GM18517 (cell line): Measurements from ENCODE around the gene NEMP1.
"Not testable (repeated sequence)": the region's sequence is repeated elsewhere in the genome, so short reads cannot be mapped to it uniquely, and the experiment has no call there.

Experiments
- ATAC-seq: cut with Tn5 transposase; IDR thresholded peaks from one replicate; pipeline ENCODE4 v1.9.1; 2021; ENCODE audit warnings: mild to moderate bottlenecking, moderate library complexity; ENCODE audit not compliant: unreplicated experiment

The NEMP1 gene

DNA sequence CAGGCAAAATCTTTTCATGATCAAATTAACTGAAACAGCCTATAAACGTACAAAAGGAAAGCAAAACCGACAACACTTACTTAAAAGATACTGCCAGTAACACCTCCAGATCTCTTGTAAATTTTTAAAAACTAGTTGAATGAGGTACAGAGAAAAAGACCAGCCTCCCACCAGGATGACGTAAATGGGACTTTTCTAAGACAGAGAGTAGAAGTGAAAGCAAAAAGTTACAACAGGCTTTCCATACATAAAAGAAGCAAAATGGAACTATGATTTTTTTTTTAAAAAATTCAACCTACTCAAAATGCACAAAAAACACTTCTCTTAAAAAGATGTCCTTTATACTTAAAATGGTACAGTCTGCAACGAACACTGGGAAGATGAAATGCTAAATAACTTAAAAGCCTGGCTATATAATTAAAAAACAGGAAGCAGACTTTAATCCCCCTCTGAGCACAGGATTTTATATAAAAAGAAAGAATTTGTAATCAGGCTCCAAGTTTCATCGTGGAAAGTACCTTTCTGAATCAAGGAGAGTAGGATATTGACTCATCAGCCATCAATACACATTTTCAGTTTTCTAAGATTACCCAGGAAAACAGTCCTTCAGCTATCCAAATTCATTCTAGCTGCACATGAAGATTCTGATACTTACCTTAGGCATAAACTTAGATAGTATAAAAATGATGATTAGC, 14.5 kb downstream of the NEMP1 start:
- peak; percentile 80 for ATAC-seq

DNA sequence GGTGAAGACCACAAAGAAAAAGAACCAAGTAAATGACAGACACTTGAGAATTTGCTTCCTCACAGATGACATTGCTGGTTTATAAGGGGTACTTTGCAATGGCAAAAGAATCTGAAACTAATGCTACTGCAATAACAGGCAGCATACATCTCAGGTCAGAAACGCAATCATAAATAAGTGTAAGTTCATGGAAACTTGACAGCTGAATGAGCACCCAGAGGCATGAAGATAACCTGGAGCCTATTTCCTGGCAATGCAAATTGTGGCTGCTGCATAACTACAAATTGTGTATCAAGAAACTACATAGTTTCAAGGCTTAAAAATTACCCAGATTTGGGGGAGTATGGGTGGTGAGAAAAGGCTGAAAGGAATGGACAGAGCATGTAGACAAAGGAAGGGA, 20.1 kb downstream of the NEMP1 start:
- no peak for ATAC-seq

DNA sequence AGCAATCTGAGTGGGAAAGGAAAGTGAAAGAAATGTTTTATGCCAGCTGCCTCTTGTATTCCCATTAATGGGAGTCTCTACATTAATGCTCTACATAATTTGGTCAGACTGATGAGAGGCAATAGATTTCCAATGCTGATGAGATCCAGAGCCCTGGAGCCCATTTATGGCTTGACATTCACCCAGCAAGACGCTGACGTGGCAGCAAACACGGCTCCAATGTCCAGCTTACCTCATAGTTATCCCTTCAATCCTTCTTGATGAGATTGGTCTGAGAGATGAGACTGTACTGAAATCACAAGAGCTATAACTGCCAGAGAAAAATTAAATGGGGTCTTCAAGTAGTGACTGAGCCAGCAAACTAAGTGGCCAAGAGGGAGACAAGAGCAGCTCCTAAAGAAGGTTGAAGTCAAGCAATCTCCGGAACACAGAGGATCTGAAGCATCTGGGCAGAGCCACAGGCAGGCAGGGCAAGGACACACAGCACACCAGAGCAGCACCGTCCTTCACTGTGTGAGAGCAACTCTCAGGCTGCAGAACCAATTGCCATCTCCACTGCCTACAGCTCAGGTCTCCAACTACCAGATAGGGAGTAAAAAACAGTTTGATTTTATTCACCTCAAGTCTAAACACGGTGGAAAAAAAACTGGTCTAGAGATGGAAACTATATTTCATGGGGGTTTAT, 21.4 kb downstream of the NEMP1 start:
- no peak for ATAC-seq

DNA sequence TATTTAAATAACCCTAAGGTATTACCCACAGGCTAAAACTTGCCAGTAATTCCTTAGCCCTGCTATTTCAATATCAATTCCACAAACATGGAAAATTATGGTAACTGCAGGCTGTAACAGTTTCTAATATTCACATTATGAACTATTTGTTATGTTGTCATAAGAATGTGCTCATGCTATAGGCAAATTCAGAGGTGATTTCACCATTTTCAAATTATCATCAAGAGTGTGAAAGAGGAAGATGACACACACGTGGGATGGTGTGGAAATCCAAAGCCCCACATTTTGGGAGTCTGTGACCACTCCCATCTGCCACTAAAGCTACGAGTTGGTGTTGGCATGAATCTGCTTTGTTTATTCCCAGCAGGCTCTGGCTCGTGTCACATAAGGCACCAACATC, 22.8 kb downstream of the NEMP1 start:
- ATAC-seq, result no peak

DNA sequence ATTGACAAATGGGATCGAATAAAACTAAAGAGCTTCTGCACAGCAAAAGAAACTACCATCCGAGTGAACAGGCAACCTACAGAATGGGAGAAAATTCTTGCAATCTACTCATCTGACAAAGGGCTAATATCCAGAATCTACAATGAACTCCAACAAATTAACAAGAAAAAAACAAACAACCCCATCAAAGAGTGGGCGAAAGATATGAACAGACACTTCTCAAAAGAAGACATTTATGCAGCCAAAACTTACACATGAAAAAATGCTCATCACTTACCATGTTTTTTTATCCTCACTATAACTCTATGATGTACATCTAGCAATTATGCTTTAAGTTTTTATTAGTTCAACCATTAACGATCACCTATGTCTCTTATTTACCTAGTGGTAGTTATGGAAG, 24.7 kb downstream of the NEMP1 start:
- ATAC-seq, result not testable (repeated sequence)

DNA sequence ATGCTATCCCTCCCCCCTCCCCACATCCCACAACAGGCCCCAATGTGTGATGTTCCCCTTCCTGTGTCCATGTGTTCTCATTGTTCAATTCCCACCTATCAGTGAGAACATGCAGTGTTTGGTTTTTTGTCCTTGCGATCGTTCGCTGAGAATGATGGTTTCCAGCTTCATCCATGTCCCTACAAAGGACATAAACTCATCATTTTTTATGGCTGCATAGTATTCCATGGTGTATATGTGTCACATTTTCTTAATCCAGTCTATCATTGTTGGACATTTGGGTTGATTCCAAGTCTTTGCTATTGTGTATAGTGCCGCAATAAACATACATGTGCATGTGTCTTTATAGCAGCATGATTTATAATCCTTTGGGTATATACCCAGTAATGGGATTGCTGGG, 25.4 kb downstream of the NEMP1 start:
- ATAC-seq, result not testable (repeated sequence)

DNA sequence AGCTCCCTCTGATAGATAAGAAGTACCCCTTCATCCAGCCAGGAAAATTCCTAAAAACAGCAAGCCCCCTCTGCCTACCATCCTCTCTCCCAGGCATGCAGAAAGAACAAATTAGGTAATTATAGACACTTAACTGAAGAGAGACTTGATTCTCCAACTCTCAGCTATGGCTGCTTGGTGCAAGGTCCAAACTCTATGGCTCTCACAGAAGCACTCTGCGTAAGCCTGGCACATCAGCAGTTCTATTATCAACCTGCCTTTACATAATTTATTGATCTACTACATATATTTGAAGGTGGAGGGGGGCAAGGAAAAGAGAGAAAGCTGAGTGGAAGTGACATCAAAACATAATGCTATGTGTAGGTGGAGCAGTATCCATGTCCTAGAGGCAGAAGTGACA, 27.6 kb downstream of the NEMP1 start:
- ATAC-seq, result no peak

DNA sequence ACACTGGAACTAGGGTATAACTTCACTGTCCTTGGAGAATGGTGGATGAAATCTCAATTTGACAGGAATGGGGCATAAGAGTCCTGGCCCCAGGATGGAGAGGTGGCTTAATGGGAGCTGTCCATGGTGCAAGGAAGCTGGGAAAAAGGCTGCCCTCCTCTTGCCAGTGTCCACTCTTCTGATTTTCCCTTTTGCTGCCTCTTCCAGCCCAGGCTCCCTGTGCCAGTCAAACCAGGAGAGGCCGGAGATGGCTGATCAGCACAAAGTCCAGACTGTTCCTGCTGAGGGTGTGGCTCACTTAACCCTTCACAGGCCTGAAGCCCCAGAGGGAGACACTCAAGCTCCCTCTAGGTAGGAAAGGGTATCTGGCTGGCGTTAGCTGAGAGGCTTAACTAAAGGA, 28.7 kb downstream of the NEMP1 start, which contains the start of gene MYO1A:
TSS of gene MYO1A (minus strand) at position 240 of the 400 bp plus-strand sequence. CDS start 1,806 bp downstream, outside the sequence.
- no peak for ATAC-seq

DNA sequence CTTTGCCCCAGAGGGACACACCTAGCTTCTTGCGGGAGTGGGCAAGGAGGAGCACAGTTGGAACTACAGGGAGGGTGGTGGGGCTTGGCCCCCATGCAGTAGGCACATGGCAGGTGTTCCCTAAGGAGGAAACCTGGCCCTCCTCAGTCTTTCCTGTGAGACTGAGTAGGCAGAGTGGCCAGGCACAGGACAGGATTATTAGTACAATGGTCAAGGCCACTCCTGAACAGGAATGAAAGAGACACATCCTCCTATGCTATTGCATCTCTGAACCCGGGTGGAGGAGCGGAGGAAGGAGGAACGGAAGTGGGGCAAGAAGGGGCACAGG, 29.5 kb downstream of the NEMP1 start:
- ATAC-seq, result no peak

DNA sequence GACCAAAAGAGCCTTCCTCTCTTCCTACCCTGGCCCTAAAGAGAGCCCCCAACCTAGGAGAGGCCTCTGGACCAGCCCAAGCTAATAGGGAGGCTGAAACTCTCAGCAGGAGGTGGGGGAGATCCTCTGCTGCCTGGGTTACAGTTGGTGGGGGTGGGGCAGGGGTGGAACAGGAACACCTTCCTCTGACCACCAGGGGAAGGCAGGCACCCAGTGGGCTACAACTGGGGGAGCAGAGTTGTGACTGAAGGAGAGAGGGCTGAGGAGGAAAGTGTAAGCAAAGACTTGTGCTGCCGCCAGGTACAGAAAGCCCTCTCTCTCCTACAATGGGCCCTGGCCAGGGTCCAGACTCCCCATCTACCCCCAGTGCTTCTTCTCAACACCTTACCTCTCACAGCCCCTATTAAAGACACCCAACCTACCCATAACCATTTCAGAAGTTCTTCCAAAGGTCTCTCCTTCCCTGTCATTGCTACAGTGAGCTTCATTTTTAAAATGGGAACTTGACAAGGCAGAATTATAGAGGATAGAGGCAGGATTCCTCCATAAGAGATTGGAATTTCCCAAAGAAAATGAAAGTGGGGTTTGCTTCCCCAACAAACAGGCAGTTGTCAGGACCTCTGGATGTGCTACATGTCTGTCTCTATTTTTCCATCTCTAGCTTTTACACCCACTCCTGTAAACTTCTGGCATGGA, 30.0 kb downstream of the NEMP1 start:
- no peak for ATAC-seq

DNA sequence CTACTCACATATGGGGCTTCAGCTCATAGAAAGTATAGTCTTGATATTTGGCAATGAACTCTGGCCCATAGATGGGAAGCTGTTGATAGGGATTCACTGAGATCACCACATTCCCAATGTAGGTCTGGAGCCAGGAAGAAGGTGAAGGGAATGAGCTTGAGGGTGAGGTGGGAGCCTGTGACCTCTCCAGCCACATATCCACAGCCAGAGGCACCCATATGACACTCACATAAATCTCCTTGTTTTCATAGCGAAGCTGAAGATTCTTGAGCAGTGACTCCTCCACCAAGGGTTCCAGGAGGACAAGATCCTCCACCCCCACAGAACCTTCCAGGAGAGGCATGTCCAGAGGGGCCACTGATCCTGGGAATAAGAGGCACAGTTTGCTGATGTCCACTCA, 30.6 kb downstream of the NEMP1 start:
- ATAC-seq, result no peak

DNA sequence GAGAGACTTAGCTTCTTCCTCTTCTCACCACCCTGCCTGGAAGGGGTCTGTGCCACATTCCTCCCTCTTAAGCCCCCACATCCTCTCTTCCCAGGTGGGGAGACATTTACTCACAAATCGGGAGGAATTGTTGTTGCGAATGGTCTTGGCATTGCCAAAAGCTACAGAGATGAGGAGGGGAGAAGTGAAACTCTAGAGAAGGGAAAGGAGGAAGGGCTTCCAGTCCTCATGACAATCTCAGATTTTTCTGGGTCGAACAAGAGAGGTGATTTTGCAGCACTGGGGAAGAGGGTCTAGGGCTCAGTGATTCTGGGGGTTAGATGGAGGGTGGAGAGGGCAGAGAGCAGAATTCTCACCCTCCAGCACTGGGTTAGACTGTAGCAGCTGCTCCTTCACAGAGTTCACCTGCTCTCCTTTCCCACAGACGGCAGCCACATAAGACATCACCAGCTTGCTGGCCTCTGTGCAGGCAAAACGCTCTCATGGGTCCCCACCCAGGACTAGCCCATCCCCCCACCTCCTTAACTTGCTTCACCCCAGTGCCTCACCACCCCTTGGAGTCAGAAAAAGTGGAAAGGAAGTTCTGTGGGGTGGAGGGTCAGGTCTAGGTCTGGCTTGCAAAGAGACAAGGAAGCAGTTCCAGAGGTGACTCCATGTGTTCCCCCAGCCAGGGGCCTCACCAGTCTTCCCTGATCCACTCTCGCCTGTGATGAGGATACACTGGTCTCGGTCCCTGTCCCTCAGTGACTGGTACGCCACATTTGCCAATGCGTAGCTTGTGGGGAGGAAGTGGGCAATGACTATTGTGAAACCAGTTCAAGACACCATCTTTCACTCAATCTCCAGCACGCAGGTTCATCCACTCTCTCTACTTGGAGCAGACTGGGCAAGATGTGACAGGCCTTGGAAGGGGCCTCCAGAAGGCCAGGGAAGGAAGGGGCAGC, 31.4 kb downstream of the NEMP1 start:
- no peak for ATAC-seq

DNA sequence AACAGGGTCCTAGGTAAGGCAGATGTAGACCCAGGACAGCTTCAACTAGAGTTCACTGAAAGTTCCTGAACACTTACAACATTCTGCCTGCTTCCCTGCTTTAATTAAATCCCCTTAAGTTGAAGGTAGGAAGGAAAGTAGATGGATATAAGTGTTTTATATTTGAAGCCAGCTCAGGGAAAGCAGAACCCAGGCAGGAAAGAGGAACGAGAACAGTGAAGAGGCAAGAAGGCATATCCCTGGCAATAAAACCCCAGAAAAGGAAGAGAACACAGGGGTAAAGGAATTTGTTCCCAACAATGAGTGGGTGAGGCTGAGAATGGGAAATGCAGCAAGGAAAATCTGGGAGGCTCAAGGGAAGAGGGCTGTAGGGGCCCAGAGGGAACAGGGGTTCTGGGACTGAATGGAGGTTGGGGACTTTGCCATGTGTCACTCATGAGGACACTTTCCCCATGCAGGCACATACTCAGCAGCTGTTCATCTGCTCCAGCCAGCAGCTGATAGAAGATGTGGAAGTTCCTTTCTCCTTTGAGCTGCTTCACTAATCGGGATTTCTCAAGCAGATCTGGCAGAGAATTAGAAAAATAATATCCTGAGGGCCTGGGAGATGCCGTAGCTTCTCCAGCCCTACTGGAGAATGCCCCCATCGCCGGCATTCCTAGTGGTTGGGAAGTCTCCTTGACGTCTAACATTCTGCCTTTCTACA, 32.4 kb downstream of the NEMP1 start:
- no peak for ATAC-seq

DNA sequence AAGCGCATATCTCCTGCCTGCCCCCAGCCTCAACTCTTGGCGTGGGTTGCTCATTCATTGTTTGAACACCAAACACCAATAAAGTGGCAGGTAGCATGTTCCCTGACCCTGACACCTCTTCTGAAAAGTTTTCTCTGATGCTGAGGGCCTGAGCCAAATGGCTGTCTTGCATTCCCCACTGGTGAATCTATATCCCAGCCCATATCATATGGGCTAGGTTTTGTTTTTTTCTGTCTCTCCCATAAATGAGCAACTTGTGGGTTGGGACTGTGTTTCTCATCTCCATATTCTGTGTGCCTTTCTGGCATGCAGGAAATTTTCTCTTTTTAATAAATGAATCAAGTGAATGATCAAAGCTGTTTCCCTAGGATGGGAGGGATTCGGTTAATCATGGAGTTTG, 33.7 kb downstream of the NEMP1 start:
- ATAC-seq, result no peak

DNA sequence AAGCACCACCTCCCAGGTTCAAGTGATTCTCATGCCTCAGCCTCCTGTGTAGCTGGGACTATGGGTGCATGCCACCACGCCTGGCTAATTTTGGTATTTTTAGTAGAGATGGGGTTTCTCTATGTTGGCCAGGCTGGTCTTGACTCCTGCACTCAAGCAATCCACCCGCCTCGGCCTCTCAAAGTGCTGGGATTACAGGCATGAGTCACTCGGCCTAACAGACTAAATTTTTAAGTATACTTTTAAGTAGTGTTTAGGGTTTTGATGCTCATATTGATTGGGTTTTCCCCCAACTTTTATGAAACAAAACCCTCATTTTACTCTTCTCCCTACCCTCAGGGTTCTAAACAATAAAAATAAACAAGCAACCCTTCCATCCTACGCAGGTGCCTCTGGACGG, 34.1 kb downstream of the NEMP1 start:
- ATAC-seq, result no peak

DNA sequence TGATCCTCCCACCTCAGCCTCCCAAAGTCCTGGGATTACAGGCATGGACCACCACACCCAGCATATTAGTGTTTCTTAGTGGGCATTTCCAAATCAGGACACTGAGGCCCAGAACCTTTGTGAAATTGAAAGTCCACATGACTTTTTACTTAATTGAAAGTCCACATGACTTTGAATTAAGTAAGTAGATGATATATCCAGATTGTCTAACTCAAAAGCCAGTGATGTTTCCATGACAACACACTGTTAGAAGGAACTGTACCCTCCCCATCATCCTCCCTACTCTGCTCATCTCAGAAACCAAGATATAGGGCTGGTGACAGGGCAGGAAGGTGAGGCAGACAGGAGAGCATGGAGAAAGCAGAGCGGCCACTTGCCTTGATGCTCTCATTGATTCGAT, 35.9 kb downstream of the NEMP1 start:
- no peak for ATAC-seq

DNA sequence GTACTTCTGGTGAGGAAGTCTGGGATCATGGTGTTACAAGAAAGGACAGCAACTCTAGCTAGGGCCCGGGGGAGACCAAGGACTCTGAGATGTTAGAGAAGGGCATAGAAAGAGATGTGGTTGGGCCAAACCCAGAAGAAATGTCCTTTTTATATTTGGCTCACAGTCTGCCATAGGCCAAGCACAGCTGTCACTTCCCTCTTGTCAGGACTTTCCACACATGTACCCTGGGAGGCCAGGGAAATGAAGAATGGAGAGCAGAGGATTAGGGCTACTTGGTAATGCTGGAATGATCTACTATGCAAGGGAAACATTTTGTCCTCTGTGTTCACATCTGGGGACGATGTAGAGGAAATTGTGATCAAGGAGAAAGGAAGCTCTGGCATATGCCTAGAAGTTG, 37.8 kb downstream of the NEMP1 start:
- no peak for ATAC-seq

DNA sequence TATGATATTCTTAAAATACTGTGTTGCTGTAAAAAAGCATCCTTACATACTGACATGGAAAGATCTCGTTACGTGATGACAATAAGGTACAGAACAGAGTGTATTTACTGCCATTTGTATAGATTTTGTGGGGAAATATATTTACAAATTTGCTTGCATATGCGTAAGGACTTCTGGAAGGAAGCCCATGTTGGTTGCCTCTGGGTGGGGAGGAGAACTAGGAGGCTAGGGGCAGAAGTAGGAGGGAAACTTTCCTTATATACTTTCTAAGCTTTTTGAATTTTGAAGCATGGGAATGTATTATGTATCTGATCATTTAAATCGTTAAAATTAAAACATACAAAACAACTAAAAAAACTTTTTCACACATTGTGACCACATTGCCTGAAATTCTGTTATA, 38.4 kb downstream of the NEMP1 start:
- no peak for ATAC-seq

DNA sequence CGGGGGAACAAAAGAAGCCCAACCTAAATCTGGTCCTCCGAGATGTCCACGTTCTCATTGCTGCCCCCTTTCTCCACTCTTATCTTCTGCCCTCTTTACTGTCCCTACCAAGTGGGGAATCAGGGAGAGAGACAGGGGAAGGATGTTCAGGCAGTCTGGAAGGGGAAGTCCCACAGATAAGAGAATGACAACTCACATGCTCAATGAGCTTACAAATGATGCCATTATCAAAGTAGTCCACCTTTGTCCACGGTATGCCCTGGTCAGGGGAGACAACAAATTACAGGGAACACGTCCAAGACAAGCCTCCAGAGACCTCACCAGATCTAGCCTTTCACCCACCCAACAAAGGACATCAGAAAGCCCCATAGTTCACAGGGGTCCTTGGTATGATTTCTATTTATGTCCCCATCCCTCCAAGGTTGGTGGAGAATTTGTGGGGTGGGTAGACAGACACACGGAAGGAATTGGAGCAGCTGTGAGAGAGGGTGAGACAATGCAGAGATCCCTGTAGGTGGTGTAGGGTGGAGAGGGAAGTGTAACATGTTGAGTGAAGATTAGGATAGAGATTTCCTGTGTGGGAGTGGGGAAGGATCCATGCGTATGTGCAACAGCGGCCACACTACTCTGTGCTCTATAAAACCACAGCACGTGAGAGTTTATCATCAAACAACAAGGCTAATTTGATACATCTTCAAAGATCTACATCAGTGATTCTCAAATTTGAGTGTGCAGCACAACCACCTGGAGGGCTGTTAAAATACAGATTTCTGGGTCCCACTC, 39.4 kb downstream of the NEMP1 start:
- no peak for ATAC-seq

DNA sequence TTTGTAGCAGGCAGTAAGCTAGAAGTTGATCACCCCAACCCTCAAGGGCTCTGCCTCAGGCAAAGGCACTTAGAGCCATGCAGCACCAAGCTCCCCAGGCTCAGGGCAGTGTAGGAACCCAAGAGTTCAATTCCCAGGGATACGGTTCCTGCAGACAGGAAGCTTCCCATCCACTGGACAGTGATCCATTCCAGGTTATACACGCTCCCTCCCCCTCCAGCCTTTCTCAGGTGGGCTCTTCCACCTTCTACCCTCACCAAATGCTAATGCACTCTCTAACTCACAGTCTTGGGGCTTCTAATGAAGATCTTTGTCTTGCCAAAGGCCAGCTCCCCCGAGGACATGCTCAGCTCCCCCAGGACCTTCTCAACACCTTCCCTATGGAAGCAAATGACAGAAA, 41.3 kb downstream of the NEMP1 start:
- ATAC-seq, result no peak
